T-cell (primary cell): ENCODE results near the gene GPC5. TPM values are rescaled to one million over a fixed set of nuclear protein-coding genes. Genes with fewer than 3 reads are reported as not detected.

Experiments used
- ATAC-seq, 4 experiments: fragments of 200-7000 bp in 3 of 4; fragments of 150-1000 bp in 1 of 4; cut with Tn5 transposase; replicated peaks in 1 of 4; 1 replicate in 3 of 4; 2 replicates in 1 of 4; pipeline ENCODE4 v1.10.0; 2021; ENCODE audit warnings: moderate library complexity in 3 of 4, mild to moderate bottlenecking in 2 of 4, moderate number of reproducible peaks in 1 of 4
- CTCF ChIA-PET, 2 donors: fragments of 300-600 bp; sonication (Branson Sonifier 250); formaldehyde crosslinking; loops; one replicate each; lab custom pipeline; 2022; ENCODE audit warnings: antibody characterized with exemption in 2 of 2; lab: Charles Lee
- POLR2A ChIA-PET, 2 donors: fragments of 300-600 bp; sonication (Branson Sonifier 250); formaldehyde crosslinking; loops; one replicate each; lab custom pipeline; 2022; ENCODE audit warnings: antibody characterized with exemption in 2 of 2; lab: Charles Lee
- DNase-seq, 35 experiments: peaks; one replicate each; pipeline versions ENCODE4 v3.0.0 to v3.0.0-alpha.2; 2013 to 2023
- H3K27ac ChIP-seq: one replicate; pipeline ENCODE4 v1.5.1; 2013; ENCODE audit warnings: low read length
- H3K27me3 ChIP-seq, 2 experiments: replicated peaks in 1 of 2; 1 replicate in 1 of 2; 2 replicates in 1 of 2; pipeline versions ENCODE4 v1.6.1 to v1.7.0; 2013; ENCODE audit warnings: low read length in 1 of 2, mixed read lengths in 1 of 2; ENCODE audit not compliant: control insufficient read depth in 2 of 2, insufficient read depth in 2 of 2; ENCODE audit errors: extremely low read depth in 1 of 2
- H3K36me3 ChIP-seq, 2 donors: 1 replicate in 1 of 2; 2 replicates in 1 of 2; pipeline versions ENCODE4 v1.6.1 to v1.7.0; 2013; ENCODE audit warnings: low read length in 1 of 2; ENCODE audit not compliant: control insufficient read depth in 2 of 2, insufficient read depth in 1 of 2; ENCODE audit errors: extremely low read depth in 1 of 2
- H3K4me1 ChIP-seq, 2 experiments: 1 replicate in 1 of 2; 2 replicates in 1 of 2; pipeline versions ENCODE4 v1.6.1 to v1.7.0; 2013; ENCODE audit warnings: low read length in 2 of 2, mixed read lengths in 1 of 2; ENCODE audit not compliant: insufficient read depth in 2 of 2, control insufficient read depth in 1 of 2; ENCODE audit errors: extremely low read depth in 1 of 2
- H3K4me3 ChIP-seq, 2 donors: 1 replicate in 1 of 2; 2 replicates in 1 of 2; pipeline versions ENCODE4 v1.5.1 to v1.7.0; 2013; ENCODE audit warnings: mild to moderate bottlenecking in 2 of 2, low read length in 1 of 2, moderate library complexity in 1 of 2; ENCODE audit not compliant: control insufficient read depth in 1 of 2; ENCODE audit errors: extremely low read depth in 1 of 2
- H3K9me3 ChIP-seq: 2 replicates; pipeline ENCODE4 v1.7.0; 2013
- H3K27ac Mint-ChIP-seq, 2 donors: one replicate each; pipeline ENCODE4 v1.8.0; 2020 to 2021; ENCODE audit warnings: mild to moderate bottlenecking in 2 of 2, mixed read lengths in 2 of 2
- H3K27me3 Mint-ChIP-seq, 2 donors: one replicate each; pipeline ENCODE4 v1.8.0; 2021 to 2022; ENCODE audit warnings: mixed read lengths in 2 of 2
- H3K36me3 Mint-ChIP-seq: one replicate; pipeline ENCODE4 v1.8.0; 2021; ENCODE audit warnings: mixed read lengths
- H3K4me1 Mint-ChIP-seq, 3 donors: one replicate each; pipeline ENCODE4 v1.8.0; 2020 to 2022; ENCODE audit warnings: mixed read lengths in 3 of 3, mild to moderate bottlenecking in 1 of 3
- H3K4me3 Mint-ChIP-seq, 3 donors: one replicate each; pipeline ENCODE4 v1.8.0; 2020 to 2022; ENCODE audit warnings: mild to moderate bottlenecking in 3 of 3, mixed read lengths in 3 of 3, moderate library complexity in 3 of 3
- H3K9me3 Mint-ChIP-seq, 3 donors: one replicate each; pipeline ENCODE4 v1.8.0; 2020 to 2022; ENCODE audit warnings: mixed read lengths in 3 of 3
- WGBS: methylation state at CpG from one replicate; pipeline ENCODE4 v1.1.5; 2013; ENCODE audit warnings: missing lambda C conversion rate; ENCODE audit not compliant: insufficient coverage; 5-methylcytosine and 5-hydroxymethylcytosine counted together
- total RNA-seq, 35 experiments: library from RNA in 6 of 35; stranded (reverse) in 6 of 35; fragments of 120-200 nt in 1 of 35; gene quantifications; one replicate each; pipeline versions ENCODE4 v1.2.1 to v1.2.4 and lab custom pipeline; 2013 to 2026

The GPC5 gene
- total RNA-seq, 5 donors from 2014 or later (not counting 1 experiment from before 2014, with no cell fraction given), result 0.12 to 0.39 (median 0.26) TPM

- DNase-seq, result no peak
- CTCF ChIA-PET, result no interaction called here
- Mint-ChIP-seq H3K9me3 (no peaks in the 10 kb centered on the region), H3K4me1 (peaks cover 11 to 17% (median 14%) of the 10 kb centered on the region in 3 donors), H3K4me3 (no peak overlapping the region), H3K27me3 (no peaks in the 10 kb centered on the region), H3K36me3 (no peaks in the 10 kb centered on the region), H3K27ac (no peak overlapping the region)
- H3K9me3 ChIP-seq, result no peaks in the 10 kb centered on the region
- WGBS, result no CpG with 5 or more reads among the region's 1 CpG
- no peak overlapping the region for H3K4me3 ChIP-seq
- POLR2A ChIA-PET, result no interaction called here
- no peak for ATAC-seq
- H3K36me3 ChIP-seq, result no peaks in the 10 kb centered on the region
- H3K4me1 ChIP-seq, result peaks cover 0 to 3% of the 10 kb centered on the region in 2 experiments
- no peaks in the 10 kb centered on the region for H3K27me3 ChIP-seq
- no peak overlapping the region for H3K27ac ChIP-seq
Observed at GRCh38 chr13:91362908-91363307, 35.5 kb upstream of the GPC5 start.

- no CpG with 5 or more reads among the region's 1 CpG for WGBS
Observed at GRCh38 chr13:91368101-91368500, 30.3 kb upstream of the GPC5 start.

GRCh38 chr13:91368676-91369440 lies 29.6 kb upstream of the GPC5 start:
- Mint-ChIP-seq H3K4me1 (no peaks in the 10 kb centered on the region), H3K4me3 (no peak overlapping the region), H3K36me3 (no peaks in the 10 kb centered on the region), H3K27me3 (peaks cover 0 to 6% of the 10 kb centered on the region in 2 donors), H3K9me3 (no peaks in the 10 kb centered on the region), H3K27ac (no peak overlapping the region)
- CTCF ChIA-PET, result interaction anchor here in 1 of 2 donors (1.1 kb wide), 1 partner anchor 10 kb away, joined by 3 read pairs; no protein-coding TSS in a partner anchor
- DNase-seq (no peak), ATAC-seq (no peak)
- Histone ChIP-seq H3K36me3 (no peaks in the 10 kb centered on the region), H3K4me3 (no peak overlapping the region), H3K9me3 (no peaks in the 10 kb centered on the region), H3K27me3 (no peaks in the 10 kb centered on the region), H3K4me1 (no peaks in the 10 kb centered on the region), H3K27ac (no peak overlapping the region)
- POLR2A ChIA-PET, result no interaction called here
- 73% methylated on average over 3 of the region's 3 CpGs for WGBS

More at GRCh38 chr13:91368101-91368500, 30.3 kb upstream of the GPC5 start:
- POLR2A ChIA-PET, result no interaction called here
- no peaks in the 10 kb centered on the region for H3K36me3 Mint-ChIP-seq
- no peak for DNase-seq
- Histone ChIP-seq H3K27ac (no peak overlapping the region), H3K36me3 (no peaks in the 10 kb centered on the region), H3K27me3 (no peaks in the 10 kb centered on the region), H3K9me3 (no peaks in the 10 kb centered on the region), H3K4me1 (no peaks in the 10 kb centered on the region), H3K4me3 (no peak overlapping the region)
- CTCF ChIA-PET, result interaction anchor here in 1 of 2 donors (1.1 kb wide), 1 partner anchor 10 kb away, joined by 3 read pairs; no protein-coding TSS in a partner anchor
- peaks cover 0 to 2% of the 10 kb centered on the region in 2 donors for H3K27me3 Mint-ChIP-seq
- ATAC-seq, result no peak
- H3K9me3 Mint-ChIP-seq, result no peaks in the 10 kb centered on the region
- no peaks in the 10 kb centered on the region for H3K4me1 Mint-ChIP-seq
- no peak overlapping the region for H3K4me3 Mint-ChIP-seq
- H3K27ac Mint-ChIP-seq, result no peak overlapping the region

GRCh38 chr13:91369441-91369831 lies 29.0 kb upstream of the GPC5 start:
- H3K4me1 Mint-ChIP-seq, result no peaks in the 10 kb centered on the region
- ChIA-PET CTCF (interaction anchor here in 1 of 2 donors (0.6 to 1.1 kb wide), 2 partner anchors 11 to 104 kb away, joined by 3 read pairs; no protein-coding TSS in a partner anchor), POLR2A (no interaction called here)
- H3K27ac ChIP-seq, result no peak overlapping the region
- H3K36me3 Mint-ChIP-seq, result no peaks in the 10 kb centered on the region
- no peaks in the 10 kb centered on the region for H3K36me3 ChIP-seq
- no peaks in the 10 kb centered on the region for H3K9me3 Mint-ChIP-seq
- H3K9me3 ChIP-seq, result no peaks in the 10 kb centered on the region
- H3K4me3 ChIP-seq, result no peak overlapping the region
- peaks cover 0 to 9% of the 10 kb centered on the region in 2 donors for H3K27me3 Mint-ChIP-seq
- H3K27me3 ChIP-seq, result no peaks in the 10 kb centered on the region
- H3K4me3 Mint-ChIP-seq, result no peak overlapping the region
- H3K4me1 ChIP-seq, result no peaks in the 10 kb centered on the region
- DNase-seq (no peak), ATAC-seq (no peak)
- H3K27ac Mint-ChIP-seq, result no peak overlapping the region
- no CpG with 5 or more reads among the region's 3 CpGs for WGBS

- Mint-ChIP-seq H3K27ac (no peak overlapping the region), H3K4me3 (no peak overlapping the region), H3K27me3 (peaks cover 0 to 13% of the 10 kb centered on the region in 2 donors), H3K36me3 (no peaks in the 10 kb centered on the region), H3K9me3 (no peaks in the 10 kb centered on the region), H3K4me1 (peaks cover 0 to 5% (median 4%) of the 10 kb centered on the region in 3 donors)
- Histone ChIP-seq H3K4me3 (no peak overlapping the region), H3K36me3 (no peaks in the 10 kb centered on the region), H3K9me3 (no peaks in the 10 kb centered on the region), H3K4me1 (no peaks in the 10 kb centered on the region), H3K27me3 (no peaks in the 10 kb centered on the region), H3K27ac (no peak overlapping the region)
- WGBS, result no CpG with 5 or more reads among the region's 2 CpGs
- CTCF ChIA-PET, result no interaction called here
- DNase-seq, result no peak
- ATAC-seq, result no peak
- POLR2A ChIA-PET, result no interaction called here
Observed at GRCh38 chr13:91370501-91370900, 27.9 kb upstream of the GPC5 start.

GRCh38 chr13:91372911-91373310 lies 25.5 kb upstream of the GPC5 start:
- ChIA-PET POLR2A (no interaction called here), CTCF (interaction anchor here in 1 of 2 donors (1.1 kb wide), 1 partner anchor 13 kb away, joined by 3 read pairs; no protein-coding TSS in a partner anchor)
- Histone ChIP-seq H3K4me3 (no peak overlapping the region), H3K4me1 (no peaks in the 10 kb centered on the region), H3K9me3 (no peaks in the 10 kb centered on the region), H3K27ac (no peak overlapping the region), H3K36me3 (no peaks in the 10 kb centered on the region), H3K27me3 (no peaks in the 10 kb centered on the region)
- Mint-ChIP-seq H3K27ac (no peak overlapping the region), H3K4me3 (no peak overlapping the region), H3K36me3 (no peaks in the 10 kb centered on the region), H3K9me3 (no peaks in the 10 kb centered on the region), H3K4me1 (peaks cover 0 to 5% (median 4%) of the 10 kb centered on the region in 3 donors), H3K27me3 (peaks cover 3 to 13% of the 10 kb centered on the region in 2 donors)
- DNase-seq (no peak), ATAC-seq (no peak)
- WGBS, result 100% methylated on average over 1 of the region's 3 CpGs
